ENCODE results near the gene DHRSX.
"Not testable (repeated sequence)": the region's sequence is repeated elsewhere in the genome, so short reads cannot be mapped to it uniquely, and the experiment has no call there.

DHRSX gene

GRCh38 chrX:2220829-2221567, 279.8 kb downstream of the DHRSX start:
- no peak for DNase-seq (ENCODE audit: low read depth in 2 of 2)

- DNase-seq (ENCODE audit: low read depth in 2 of 2), result no peak
Measured at GRCh38 chrX:2220296-2220695, 280.5 kb downstream of the DHRSX start.

- DNase-seq (ENCODE audit: low read depth in 2 of 2), result not testable (repeated sequence)
Measured at GRCh38 chrX:2214138-2214823, 286.5 kb downstream of the DHRSX start.

GRCh38 chrX:2211667-2212066, 289.1 kb downstream of the DHRSX start:
- not testable (repeated sequence) for DNase-seq (ENCODE audit: low read depth in 2 of 2)

GRCh38 chrX:2193273-2193592, 307.5 kb downstream of the DHRSX start:
- no peak for DNase-seq (ENCODE audit: low read depth in 2 of 2)

GRCh38 chrX:2192584-2193272, 308.0 kb downstream of the DHRSX start:
- DNase-seq (ENCODE audit: low read depth in 2 of 2), result no peak

- no peak for DNase-seq (ENCODE audit: low read depth in 2 of 2)
Measured at GRCh38 chrX:2188840-2189239, 311.9 kb downstream of the DHRSX start.

- DNase-seq (ENCODE audit: low read depth in 2 of 2), result no peak
Measured at GRCh38 chrX:2188330-2188792, 312.4 kb downstream of the DHRSX start.

GRCh38 chrX:2187352-2188115, 313.2 kb downstream of the DHRSX start:
- DNase-seq (ENCODE audit: low read depth in 2 of 2), result no peak

- no peak for DNase-seq (ENCODE audit: low read depth in 2 of 2)
Measured at GRCh38 chrX:2185341-2186082, 315.3 kb downstream of the DHRSX start.

- DNase-seq (ENCODE audit: low read depth in 2 of 2), result no peak
Measured at GRCh38 chrX:2184089-2184488, 316.7 kb downstream of the DHRSX start.

GRCh38 chrX:2183193-2183725, 317.5 kb downstream of the DHRSX start:
- DNase-seq (ENCODE audit: low read depth in 2 of 2), result no peak

GRCh38 chrX:2177541-2177940, 323.2 kb downstream of the DHRSX start:
- DNase-seq (ENCODE audit: low read depth in 2 of 2), result no peak

GRCh38 chrX:2176733-2177132, 324.0 kb downstream of the DHRSX start:
- no peak for DNase-seq (ENCODE audit: low read depth in 2 of 2)

GRCh38 chrX:2176274-2176673, 324.5 kb downstream of the DHRSX start:
- no peak for DNase-seq (ENCODE audit: low read depth in 2 of 2)

GRCh38 chrX:2172359-2172758, 328.4 kb downstream of the DHRSX start:
- no peak for DNase-seq (ENCODE audit: low read depth in 2 of 2)
